ENCODE data around the gene PTPRA.

PTPRA gene

GRCh38 chr20:2937902-2938301 lies 64.6 kb downstream of the PTPRA start:
- no peak for DNase-seq (ENCODE audit: low spot score)

- no peak for DNase-seq (ENCODE audit: low spot score)
Observed at GRCh38 chr20:2942439-2942838, 69.2 kb downstream of the PTPRA start.

GRCh38 chr20:2946988-2947961 lies 74.0 kb downstream of the PTPRA start:
- no peak for DNase-seq (ENCODE audit: low spot score)

- DNase-seq (ENCODE audit: low spot score), result no peak
Observed at GRCh38 chr20:2948968-2949367, 75.7 kb downstream of the PTPRA start.

- DNase-seq (ENCODE audit: low spot score), result no peak
Observed at GRCh38 chr20:2952766-2953165, 79.5 kb downstream of the PTPRA start.

GRCh38 chr20:2955257-2955970 lies 82.1 kb downstream of the PTPRA start:
- DNase-seq (ENCODE audit: low spot score), result no peak

- no peak for DNase-seq (ENCODE audit: low spot score)
Observed at GRCh38 chr20:2956480-2956879, 83.2 kb downstream of the PTPRA start.

- DNase-seq (ENCODE audit: low spot score), result no peak
Observed at GRCh38 chr20:2967841-2968240, 94.6 kb downstream of the PTPRA start.

- DNase-seq (ENCODE audit: low spot score), result no peak
Observed at GRCh38 chr20:2972126-2972525, 98.8 kb downstream of the PTPRA start.

GRCh38 chr20:2973574-2973973 lies 100.3 kb downstream of the PTPRA start:
- DNase-seq (ENCODE audit: low spot score), result no peak

- DNase-seq (ENCODE audit: low spot score), result no peak
Observed at GRCh38 chr20:2978519-2978918, 105.2 kb downstream of the PTPRA start.

- no peak for DNase-seq (ENCODE audit: low spot score)
Observed at GRCh38 chr20:2981646-2982045, 108.4 kb downstream of the PTPRA start.

GRCh38 chr20:2983508-2983907 lies 110.2 kb downstream of the PTPRA start:
- DNase-seq (ENCODE audit: low spot score), result no peak

GRCh38 chr20:2984028-2984501 lies 110.8 kb downstream of the PTPRA start:
- no peak for DNase-seq (ENCODE audit: low spot score)

GRCh38 chr20:2984956-2985661 lies 111.8 kb downstream of the PTPRA start:
- no peak for DNase-seq (ENCODE audit: low spot score)

- DNase-seq (ENCODE audit: low spot score), result no peak
Observed at GRCh38 chr20:2986466-2986865, 113.2 kb downstream of the PTPRA start.

GRCh38 chr20:2987861-2988260 lies 114.6 kb downstream of the PTPRA start:
- no peak for DNase-seq (ENCODE audit: low spot score)

- DNase-seq (ENCODE audit: low spot score), result no peak
Observed at GRCh38 chr20:2991532-2991931, 118.3 kb downstream of the PTPRA start.

- DNase-seq (ENCODE audit: low spot score), result no peak
Observed at GRCh38 chr20:2993250-2993649, 120.0 kb downstream of the PTPRA start.

- DNase-seq (ENCODE audit: low spot score), result no peak
Observed at GRCh38 chr20:2995796-2996195, 122.5 kb downstream of the PTPRA start.

- DNase-seq (ENCODE audit: low spot score), result no peak
Observed at GRCh38 chr20:2998728-2999127, 125.4 kb downstream of the PTPRA start.

- DNase-seq (ENCODE audit: low spot score), result no peak
Observed at GRCh38 chr20:3000852-3001523, 127.7 kb downstream of the PTPRA start.

All from left forelimb (tissue), 1 donor.